GM18519 (cell line): ENCODE results near the gene RMND1.
"Not testable (repeated sequence)": the region's sequence is repeated elsewhere in the genome, so short reads cannot be mapped to it uniquely, and the experiment has no call there.

Experiments
- ATAC-seq: cut with Tn5 transposase; IDR thresholded peaks from one replicate; pipeline ENCODE4 v1.9.1; 2021; ENCODE audit warnings: mild to moderate bottlenecking, moderate library complexity; ENCODE audit not compliant: unreplicated experiment, low FRiP score

RMND1 gene

GRCh38 chr6:151455751-151456398 is 3.9 kb upstream of the RMND1 start:
- not testable (repeated sequence) for ATAC-seq

- peak; percentile 0 for ATAC-seq
These were observed 963 bp upstream of the RMND1 start for GRCh38 chr6:151452750-151453427.

GRCh38 chr6:151451417-151451949 is 443 bp downstream of the RMND1 start:
- no peak for ATAC-seq

GRCh38 chr6:151450928-151451327 is 998 bp downstream of the RMND1 start:
- ATAC-seq = not testable (repeated sequence)

GRCh38 chr6:151448623-151449022 is 3.3 kb downstream of the RMND1 start:
- no peak for ATAC-seq

- no peak for ATAC-seq
These were observed 4.7 kb downstream of the RMND1 start for GRCh38 chr6:151447237-151447636.

GRCh38 chr6:151445482-151445881 is 6.4 kb downstream of the RMND1 start:
- no peak for ATAC-seq

- ATAC-seq = no peak
These were observed 7.9 kb downstream of the RMND1 start for GRCh38 chr6:151443911-151444621.

GRCh38 chr6:151443454-151443853 is 8.5 kb downstream of the RMND1 start:
- no peak for ATAC-seq

- no peak for ATAC-seq
These were observed 9.6 kb downstream of the RMND1 start for GRCh38 chr6:151442371-151442770.

- ATAC-seq = no peak
These were observed 10.3 kb downstream of the RMND1 start for GRCh38 chr6:151441390-151442166.

- ATAC-seq = peak; percentile 27
These were observed 11.0 kb downstream of the RMND1 start for GRCh38 chr6:151440930-151441329.

- ATAC-seq = peak; percentile 48
These were observed 11.4 kb downstream of the RMND1 start for GRCh38 chr6:151440498-151440897.

GRCh38 chr6:151437401-151437800 is 14.5 kb downstream of the RMND1 start:
- ATAC-seq = no peak

GRCh38 chr6:151436802-151437201 is 15.1 kb downstream of the RMND1 start:
- ATAC-seq = no peak

GRCh38 chr6:151436300-151436699 is 15.6 kb downstream of the RMND1 start:
- ATAC-seq = no peak

GRCh38 chr6:151434369-151434768 is 17.6 kb downstream of the RMND1 start:
- ATAC-seq = no peak

- no peak for ATAC-seq
These were observed 19.3 kb downstream of the RMND1 start for GRCh38 chr6:151432651-151433050.

GRCh38 chr6:151431337-151431736 is 20.6 kb downstream of the RMND1 start:
- ATAC-seq = no peak

GRCh38 chr6:151430886-151431285 is 21.0 kb downstream of the RMND1 start:
- no peak for ATAC-seq
